NOMO-1 treated with dmso at 0.1 percent for 144 hours (cell line): Measurements from ENCODE around the gene VAX1.
A peak's percentile ranks its signal among the peaks of the same experiment; 100 is the strongest.
"Not testable (repeated sequence)": the region's sequence is repeated elsewhere in the genome, so short reads cannot be mapped to it uniquely, and the experiment has no call there.

Experiments used
- DNase-seq: peaks from one replicate; lab custom pipeline; 2025; ENCODE audit not compliant: unreplicated experiment; lab: John Stamatoyannopoulos, UW

Gene VAX1

DNA sequence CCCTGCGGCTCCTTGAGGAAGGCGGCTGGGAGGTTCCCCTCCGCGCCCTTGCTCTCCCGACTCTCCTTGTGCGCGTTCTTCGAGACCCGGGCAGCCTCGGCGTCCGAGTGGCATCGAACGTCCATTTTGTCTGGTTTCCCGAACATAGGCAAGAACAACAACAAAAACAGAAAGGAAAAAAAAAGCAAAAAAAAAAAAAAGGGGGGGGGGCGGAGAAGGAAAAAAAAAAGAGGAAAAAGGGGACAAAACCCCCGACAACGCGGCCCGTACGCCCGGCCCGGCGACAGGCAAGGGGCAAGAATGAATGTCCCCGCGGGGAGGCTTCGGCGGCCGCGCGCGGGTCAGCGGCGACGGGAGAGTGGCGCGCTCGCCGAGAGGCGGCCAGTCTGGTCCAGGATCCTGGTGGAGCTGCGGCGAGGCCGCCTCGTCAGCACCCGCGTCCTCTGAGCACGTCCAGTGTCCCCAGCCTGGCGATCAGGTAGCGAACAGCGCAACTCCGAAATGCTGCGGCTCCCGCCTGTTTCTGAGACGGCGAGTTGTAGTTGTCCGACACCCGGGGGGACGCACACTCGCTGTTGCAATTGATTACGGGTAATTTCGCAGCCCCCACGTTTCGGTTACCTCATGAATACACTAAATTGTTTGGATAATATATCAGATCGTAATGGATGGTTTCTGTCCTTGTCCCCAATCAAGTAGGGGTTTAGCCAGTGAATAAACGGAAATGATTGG, at the start of gene VAX1:
VAX1 (minus strand) TSS at position 360 of the 732 bp plus-strand sequence; CDS start at position 146, 214 bp downstream.
- DNase-seq: no peak

DNA sequence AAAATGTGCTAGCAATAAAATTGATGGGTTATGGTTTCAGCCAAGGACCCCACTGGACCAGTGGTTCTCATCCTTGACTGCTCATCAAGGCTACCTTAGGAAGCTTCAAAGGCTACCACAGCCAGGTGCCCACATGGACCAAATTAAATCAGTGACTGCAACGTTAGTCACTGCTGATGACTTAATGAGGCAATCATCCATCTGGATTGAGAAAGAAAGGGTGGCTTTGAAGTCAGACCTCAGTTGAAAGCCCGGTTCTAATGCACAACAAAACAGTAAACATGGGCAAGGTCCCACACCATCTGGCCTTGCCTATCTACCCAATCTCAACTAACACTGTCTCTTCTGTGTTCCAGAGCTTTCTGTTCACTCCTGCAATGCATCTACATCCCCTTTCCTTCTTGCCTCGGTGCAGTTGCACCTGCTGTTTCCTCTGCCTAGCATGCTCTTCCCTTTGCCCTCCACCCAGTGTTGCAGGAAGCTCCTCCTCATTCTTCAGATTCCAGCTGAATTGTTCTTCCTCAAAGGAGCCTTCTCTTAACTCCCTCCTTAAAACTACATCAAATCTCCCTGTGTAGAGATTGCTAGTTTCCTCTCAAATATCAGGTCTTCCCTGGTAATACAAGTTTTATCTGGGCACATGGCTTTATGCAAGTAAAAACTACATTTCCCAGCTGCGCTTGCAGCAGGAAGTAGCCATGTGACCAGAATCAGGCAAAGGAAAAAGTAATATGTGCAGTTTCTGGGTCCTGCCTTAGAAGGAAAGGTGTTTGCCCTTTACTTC, 49.0 kb upstream of the VAX1 start:
- no peak for DNase-seq

DNA sequence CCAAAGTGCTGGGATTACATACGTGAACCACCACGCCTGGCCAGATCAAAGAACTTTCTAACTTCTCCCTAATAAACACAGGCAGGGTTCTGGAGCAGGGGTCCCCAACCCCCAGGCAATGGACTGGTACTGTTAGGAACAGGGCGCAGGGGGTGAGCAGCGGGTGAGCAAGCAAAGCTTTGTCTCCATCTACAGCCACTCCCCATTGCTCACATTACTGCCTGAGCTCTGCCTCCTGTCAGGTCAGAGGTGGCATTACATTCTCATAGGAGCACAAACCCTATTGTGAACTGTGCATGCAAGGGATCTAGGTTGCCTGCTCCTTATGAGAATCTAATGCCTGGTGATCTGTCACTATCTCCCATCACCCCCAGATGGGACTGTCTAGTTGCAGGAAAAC, 47.7 kb upstream of the VAX1 start:
- DNase-seq: not testable (repeated sequence)

- no peak for DNase-seq
Measured at GRCh38 chr10:117184821-117185220, 46.8 kb upstream of the VAX1 start.

DNA sequence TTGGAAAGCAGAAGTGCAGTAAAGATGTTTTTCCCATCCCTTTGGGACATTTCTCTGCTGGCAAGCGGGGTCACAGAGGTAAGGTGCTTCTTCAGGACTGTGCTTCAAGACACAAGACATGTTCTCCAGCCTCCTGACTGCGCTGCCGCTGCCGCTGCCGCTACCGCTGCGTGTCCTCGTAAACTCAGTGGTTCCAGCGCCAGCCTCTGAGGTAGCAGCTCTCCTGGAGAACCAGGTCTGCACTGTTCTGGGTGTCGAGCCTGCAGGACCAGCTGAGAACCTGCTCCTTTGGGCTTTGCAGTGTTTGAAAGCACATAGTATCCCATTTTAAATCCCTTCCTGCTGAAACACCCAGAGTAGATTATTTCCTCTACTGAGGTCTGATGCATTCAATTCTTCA, 46.2 kb upstream of the VAX1 start:
- DNase-seq: no peak

DNA sequence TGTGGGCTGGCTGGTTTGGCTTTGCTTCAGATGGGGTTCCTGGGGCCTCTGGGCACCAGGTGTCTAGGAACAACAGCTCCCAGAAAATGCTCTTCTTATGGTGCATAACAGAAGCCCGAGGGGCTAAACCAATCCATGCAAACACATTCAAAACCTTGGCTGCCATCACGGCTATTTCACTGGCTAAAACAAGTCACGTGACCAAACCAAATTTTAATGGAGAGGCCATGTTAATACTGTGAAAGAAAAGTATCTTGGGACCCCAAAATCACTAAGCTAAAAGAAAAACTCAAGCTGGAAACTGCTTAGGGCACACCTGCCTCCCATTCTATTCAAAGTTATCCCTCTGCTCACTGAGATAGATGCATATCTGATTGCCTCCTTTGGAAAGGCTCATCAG, 40.1 kb upstream of the VAX1 start:
- DNase-seq: no peak

GRCh38 chr10:117175901-117176534, 37.9 kb upstream of the VAX1 start:
- peak; percentile 74 for DNase-seq

GRCh38 chr10:117175215-117175900, 37.3 kb upstream of the VAX1 start:
- DNase-seq: no peak

DNA sequence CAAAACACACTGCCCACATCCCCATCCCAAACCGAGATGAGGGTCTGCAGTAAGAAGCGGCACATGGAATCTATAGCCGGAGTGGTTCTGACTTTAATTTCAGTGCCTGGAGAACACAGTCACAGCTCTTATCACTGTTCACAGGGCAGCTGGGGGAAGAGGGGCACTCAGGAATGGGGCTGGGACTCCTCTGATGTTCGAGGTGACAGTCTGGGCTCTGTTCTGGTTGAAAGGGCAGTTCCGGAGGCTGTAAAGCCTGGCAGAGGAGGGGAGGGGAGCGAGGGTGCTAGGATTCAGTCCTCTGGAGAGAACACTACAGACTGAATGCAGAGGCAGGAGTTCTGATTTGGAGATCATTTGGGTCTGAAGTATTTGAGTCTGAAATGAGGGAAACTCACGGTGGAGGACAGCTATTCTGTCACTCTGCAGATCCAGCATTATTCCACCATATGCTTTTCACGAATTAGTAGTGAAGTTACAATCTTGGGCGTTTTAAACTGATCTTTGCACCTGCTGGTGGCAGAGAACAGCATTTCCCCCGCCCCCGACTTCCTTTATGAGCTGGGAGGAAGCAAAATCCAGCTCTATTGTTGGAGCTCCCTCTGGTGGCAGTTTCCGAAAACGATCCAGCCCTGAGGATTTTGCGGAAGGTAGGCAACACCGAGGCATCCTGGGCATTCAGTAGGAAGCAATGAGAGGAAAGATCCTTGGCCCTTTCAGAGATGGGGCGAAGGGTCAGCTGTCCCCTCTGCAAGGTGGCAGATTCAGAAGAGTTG, 36.6 kb upstream of the VAX1 start:
- peak; percentile 59 for DNase-seq

DNA sequence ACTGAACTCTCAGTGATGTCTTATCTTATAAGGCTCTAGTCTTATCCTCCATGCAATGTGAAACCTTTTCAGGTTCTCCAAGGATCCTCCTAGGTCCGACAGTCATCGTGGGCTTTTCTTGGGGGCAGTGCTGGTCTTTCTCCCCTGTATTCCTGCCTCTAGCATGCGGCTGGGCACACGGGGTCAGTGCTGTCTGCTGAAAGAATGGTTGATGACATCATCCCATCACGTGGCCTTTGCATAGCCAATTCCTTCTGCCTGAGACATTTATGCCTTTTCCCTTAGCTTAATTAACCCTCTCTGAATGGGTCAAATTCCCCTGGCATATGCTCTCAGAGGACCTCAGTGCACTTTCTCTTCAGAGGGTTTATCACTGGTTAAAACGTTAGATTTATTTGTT, 32.2 kb upstream of the VAX1 start:
- DNase-seq: no peak

- no peak for DNase-seq
Measured at GRCh38 chr10:117169480-117169879, 31.4 kb upstream of the VAX1 start.

- no peak for DNase-seq
Measured at GRCh38 chr10:117168729-117169128, 30.7 kb upstream of the VAX1 start.

DNA sequence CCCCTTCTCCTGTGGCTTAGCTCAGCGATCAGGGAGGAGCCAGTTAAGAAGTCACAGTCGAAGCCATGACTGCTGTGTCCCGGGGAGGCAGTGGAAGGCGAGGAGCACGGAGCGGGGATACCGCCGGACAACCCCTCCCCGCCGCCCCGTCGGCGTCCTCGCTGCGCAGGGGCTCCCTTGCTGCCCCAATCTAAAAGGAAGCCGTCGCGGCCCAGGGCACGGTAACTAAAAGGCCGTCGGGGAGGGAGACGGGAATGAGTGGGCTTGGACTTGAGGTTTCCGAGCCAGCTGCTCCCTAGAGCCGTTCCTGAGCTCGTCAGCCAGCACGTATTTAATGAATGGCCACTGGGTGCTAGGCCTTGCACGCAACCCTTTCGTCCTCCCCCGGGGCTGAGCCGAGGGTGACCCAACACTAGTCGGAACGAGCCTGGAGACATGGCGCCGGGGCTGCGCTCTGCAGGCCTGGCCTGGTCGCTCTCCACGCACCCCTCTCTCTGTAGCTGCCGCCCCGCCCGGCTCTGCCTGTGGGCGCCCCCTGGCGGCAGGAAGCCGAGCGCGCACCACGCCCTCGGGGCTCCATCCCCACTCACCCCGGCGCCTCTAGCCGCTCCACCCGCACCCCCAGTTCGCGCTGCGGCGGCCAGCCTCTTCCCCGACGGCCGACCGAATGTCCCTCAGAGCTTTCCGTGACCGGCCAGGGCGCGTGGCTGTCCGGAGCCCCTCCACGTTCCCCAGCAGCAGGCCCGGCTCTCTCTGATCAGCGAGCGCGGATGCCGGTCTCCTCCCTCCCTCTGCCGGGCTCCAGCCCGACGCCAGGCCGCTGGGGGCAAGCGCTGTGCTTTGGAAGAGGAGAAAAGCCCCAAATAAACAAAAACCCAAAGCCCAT, 30.0 kb upstream of the VAX1 start:
- DNase-seq: peak; percentile 9

GRCh38 chr10:117167346-117167788, 29.3 kb upstream of the VAX1 start:
- DNase-seq: no peak

- DNase-seq: no peak
Measured at GRCh38 chr10:117166418-117167345, 28.6 kb upstream of the VAX1 start.

GRCh38 chr10:117165538-117166417, 27.7 kb upstream of the VAX1 start:
- peak; percentile 27 for DNase-seq
